Fibroblast of skin of left quadriceps (primary cell): ENCODE results near the gene SCAF8.
"Not testable (repeated sequence)": the region's sequence is repeated elsewhere in the genome, so short reads cannot be mapped to it uniquely, and the experiment has no call there.

Experiments
- DNase-seq, 2 experiments: peaks; one replicate each; pipeline ENCODE4 v3.0.0-alpha.2; 2013; ENCODE audit warnings: low read depth in 2 of 2

The SCAF8 gene

GRCh38 chr6:154733183-154733625 lies at the start of gene SCAF8:
TSS of gene SCAF8 (plus strand) at chr6:154733416. CDS start at chr6:154733901, 485 bp downstream.
- peak; percentile 66 for DNase-seq

GRCh38 chr6:154683756-154684523 lies 49.3 kb upstream of the SCAF8 start:
- DNase-seq, result peak; percentile 16 to 28

- DNase-seq, result no peak
Measured at GRCh38 chr6:154686162-154686561, 47.1 kb upstream of the SCAF8 start.

- DNase-seq, result no peak
Measured at GRCh38 chr6:154689493-154690255, 43.5 kb upstream of the SCAF8 start.

GRCh38 chr6:154690857-154691256 lies 42.4 kb upstream of the SCAF8 start:
- no peak for DNase-seq

GRCh38 chr6:154696661-154697060 lies 36.6 kb upstream of the SCAF8 start:
- DNase-seq, result no peak

- DNase-seq, result no peak
Measured at GRCh38 chr6:154703124-154703523, 30.1 kb upstream of the SCAF8 start.

GRCh38 chr6:154705471-154706113 lies 27.6 kb upstream of the SCAF8 start:
- no peak for DNase-seq

- DNase-seq, result no peak
Measured at GRCh38 chr6:154706389-154706788, 26.8 kb upstream of the SCAF8 start.

- DNase-seq, result no peak
Measured at GRCh38 chr6:154709621-154710020, 23.6 kb upstream of the SCAF8 start.

GRCh38 chr6:154710689-154711088 lies 22.5 kb upstream of the SCAF8 start:
- DNase-seq, result no peak

- no peak for DNase-seq
Measured at GRCh38 chr6:154715446-154715845, 17.8 kb upstream of the SCAF8 start.

- DNase-seq, result not testable (repeated sequence)
Measured at GRCh38 chr6:154716350-154716749, 16.9 kb upstream of the SCAF8 start.

- DNase-seq, result no peak
Measured at GRCh38 chr6:154719433-154719832, 13.8 kb upstream of the SCAF8 start.

GRCh38 chr6:154719854-154720253 lies 13.4 kb upstream of the SCAF8 start:
- DNase-seq, result no peak

GRCh38 chr6:154721460-154721859 lies 11.8 kb upstream of the SCAF8 start:
- peak; percentile 51 for DNase-seq

- no peak for DNase-seq
Measured at GRCh38 chr6:154726887-154727286, 6.3 kb upstream of the SCAF8 start.

GRCh38 chr6:154731296-154732218 lies 1.7 kb upstream of the SCAF8 start:
- no peak for DNase-seq

- no peak for DNase-seq
Measured at GRCh38 chr6:154732538-154733182, 556 bp upstream of the SCAF8 start.

- DNase-seq, result peak; percentile 86 to 87
Measured at GRCh38 chr6:154733626-154734382, 588 bp downstream of the SCAF8 start.
